Activated CD4-positive, alpha-beta T cell treated with anti-CD3 and anti-CD28 coated beads, Interleukin-2, amount 10 ng/mL, durations not matched to agents 7 days and 5 days (primary cell): Measurements from ENCODE around the gene STX1B. TPM values are rescaled to one million over a fixed set of nuclear protein-coding genes. Genes with fewer than 3 reads are reported as not detected.
A peak's percentile ranks its signal among the peaks of the same experiment; 100 is the strongest.

ENCODE experiments used
- CTCF ChIA-PET: fragments of 350-600 bp; sonication (Branson Sonifier 250); formaldehyde crosslinking; loops from one replicate; lab custom pipeline; 2021; ENCODE audit warnings: antibody characterized with exemption; lab: Charles Lee
- POLR2A ChIA-PET: fragments of 350-600 bp; sonication (Branson Sonifier 250); formaldehyde crosslinking; loops from one replicate; lab custom pipeline; 2021; ENCODE audit warnings: antibody characterized with exemption; lab: Charles Lee
- DNase-seq: peaks from one replicate; pipeline ENCODE4 v3.0.0-alpha.2; 2020
- H3K27ac Mint-ChIP-seq: one replicate; pipeline ENCODE4 v1.8.0; 2021; ENCODE audit warnings: mild to moderate bottlenecking, moderate library complexity, mixed read lengths
- H3K27me3 Mint-ChIP-seq: one replicate; pipeline ENCODE4 v1.8.0; 2021; ENCODE audit warnings: mixed read lengths
- H3K36me3 Mint-ChIP-seq: one replicate; pipeline ENCODE4 v1.8.0; 2021; ENCODE audit warnings: low read depth, mixed read lengths
- H3K4me1 Mint-ChIP-seq: one replicate; pipeline ENCODE4 v1.8.0; 2021; ENCODE audit warnings: mixed read lengths
- H3K4me3 Mint-ChIP-seq: one replicate; pipeline ENCODE4 v1.8.0; 2021; ENCODE audit warnings: mild to moderate bottlenecking, moderate library complexity, mixed read lengths
- H3K9me3 Mint-ChIP-seq: one replicate; pipeline ENCODE4 v1.8.0; 2021; ENCODE audit warnings: mixed read lengths
- total RNA-seq, 2 experiments: library from RNA; stranded (reverse); gene quantifications; one replicate each; pipeline ENCODE4 v1.2.3, GENCODE V29; 2021

STX1B gene
- total RNA-seq, 2 experiments from 2014 or later = 0.62 to 1.1 TPM

DNA sequence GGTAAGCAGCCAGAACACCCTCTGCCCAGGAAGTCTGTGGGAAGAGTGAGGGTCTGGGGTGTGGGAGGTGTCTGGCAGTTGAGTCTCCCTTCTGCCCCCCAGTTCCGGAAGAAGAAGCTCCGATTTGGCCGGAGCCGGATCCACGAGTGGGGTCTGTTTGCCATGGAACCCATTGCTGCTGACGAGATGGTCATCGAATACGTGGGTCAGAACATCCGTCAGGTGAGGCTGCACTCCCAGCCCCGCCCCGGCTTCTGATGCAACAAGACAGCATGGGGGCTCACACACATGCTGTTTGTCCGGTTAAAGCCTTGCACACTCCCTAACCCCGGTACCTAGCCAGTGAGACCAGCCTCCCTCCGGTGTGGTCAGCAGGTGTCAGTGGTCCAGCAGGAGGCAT lies 29.5 kb downstream of the STX1B start:
- H3K27me3 Mint-ChIP-seq = no peaks in the 10 kb centered on the region
- POLR2A ChIA-PET = no interaction called here
- H3K27ac Mint-ChIP-seq = no peak overlapping the region
- H3K4me3 Mint-ChIP-seq = no peak overlapping the region
- H3K36me3 Mint-ChIP-seq = peaks cover 27% of the 10 kb centered on the region
- no peaks in the 10 kb centered on the region for H3K9me3 Mint-ChIP-seq
- CTCF ChIA-PET = interaction anchor here (1.2 to 1.6 kb wide), 3 partner anchors 12 to 161 kb away, joined by 3 to 5 read pairs (median 3); no protein-coding TSS in a partner anchor
- H3K4me1 Mint-ChIP-seq = peaks cover 6% of the 10 kb centered on the region
- no peak for DNase-seq

DNA sequence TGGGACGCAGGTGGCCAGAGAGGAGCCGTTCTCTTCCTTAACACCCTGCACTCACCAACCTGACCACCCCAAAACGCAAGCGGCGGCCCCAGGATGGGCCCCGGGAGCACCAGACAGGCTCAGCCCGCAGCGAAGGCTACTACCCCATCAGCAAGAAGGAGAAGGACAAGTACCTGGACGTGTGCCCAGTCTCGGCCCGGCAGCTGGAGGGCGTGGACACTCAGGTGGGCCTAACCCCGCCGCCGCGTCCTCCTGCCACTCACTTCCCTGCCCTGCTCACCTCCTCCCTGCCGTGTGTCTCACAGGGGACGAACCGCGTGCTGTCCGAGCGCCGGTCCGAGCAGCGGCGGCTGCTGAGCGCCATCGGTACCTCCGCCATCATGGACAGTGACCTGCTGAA lies 30.0 kb downstream of the STX1B start:
- Mint-ChIP-seq H3K27ac (no peak overlapping the region), H3K36me3 (peaks cover 30% of the 10 kb centered on the region), H3K9me3 (no peaks in the 10 kb centered on the region), H3K27me3 (no peaks in the 10 kb centered on the region), H3K4me3 (no peak overlapping the region), H3K4me1 (peaks cover 6% of the 10 kb centered on the region)
- POLR2A ChIA-PET = no interaction called here
- CTCF ChIA-PET = interaction anchor here (1.3 kb wide), 1 partner anchor 14 kb away, joined by 3 read pairs; no protein-coding TSS in a partner anchor
- no peak for DNase-seq

DNA sequence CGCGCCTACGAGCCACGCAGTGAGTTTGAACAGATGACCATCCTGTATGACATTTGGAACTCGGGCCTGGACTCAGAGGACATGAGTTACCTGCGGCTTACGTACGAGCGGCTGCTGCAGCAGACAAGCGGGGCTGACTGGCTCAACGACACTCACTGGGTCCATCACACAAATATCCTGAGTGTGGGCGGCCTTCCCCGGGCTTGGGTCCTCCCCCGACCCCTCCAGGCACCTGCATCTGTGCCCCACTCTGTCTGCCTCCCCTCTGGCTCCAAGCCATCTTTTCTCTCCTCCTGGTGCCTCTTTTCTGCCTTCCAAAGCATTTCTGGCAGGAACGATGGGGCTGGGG lies 30.4 kb downstream of the STX1B start:
- Mint-ChIP-seq H3K27me3 (no peaks in the 10 kb centered on the region), H3K36me3 (peaks cover 30% of the 10 kb centered on the region), H3K9me3 (no peaks in the 10 kb centered on the region), H3K27ac (no peak overlapping the region), H3K4me1 (peaks cover 6% of the 10 kb centered on the region), H3K4me3 (no peak overlapping the region)
- ChIA-PET POLR2A (no interaction called here), CTCF (no interaction called here)
- DNase-seq = no peak

DNA sequence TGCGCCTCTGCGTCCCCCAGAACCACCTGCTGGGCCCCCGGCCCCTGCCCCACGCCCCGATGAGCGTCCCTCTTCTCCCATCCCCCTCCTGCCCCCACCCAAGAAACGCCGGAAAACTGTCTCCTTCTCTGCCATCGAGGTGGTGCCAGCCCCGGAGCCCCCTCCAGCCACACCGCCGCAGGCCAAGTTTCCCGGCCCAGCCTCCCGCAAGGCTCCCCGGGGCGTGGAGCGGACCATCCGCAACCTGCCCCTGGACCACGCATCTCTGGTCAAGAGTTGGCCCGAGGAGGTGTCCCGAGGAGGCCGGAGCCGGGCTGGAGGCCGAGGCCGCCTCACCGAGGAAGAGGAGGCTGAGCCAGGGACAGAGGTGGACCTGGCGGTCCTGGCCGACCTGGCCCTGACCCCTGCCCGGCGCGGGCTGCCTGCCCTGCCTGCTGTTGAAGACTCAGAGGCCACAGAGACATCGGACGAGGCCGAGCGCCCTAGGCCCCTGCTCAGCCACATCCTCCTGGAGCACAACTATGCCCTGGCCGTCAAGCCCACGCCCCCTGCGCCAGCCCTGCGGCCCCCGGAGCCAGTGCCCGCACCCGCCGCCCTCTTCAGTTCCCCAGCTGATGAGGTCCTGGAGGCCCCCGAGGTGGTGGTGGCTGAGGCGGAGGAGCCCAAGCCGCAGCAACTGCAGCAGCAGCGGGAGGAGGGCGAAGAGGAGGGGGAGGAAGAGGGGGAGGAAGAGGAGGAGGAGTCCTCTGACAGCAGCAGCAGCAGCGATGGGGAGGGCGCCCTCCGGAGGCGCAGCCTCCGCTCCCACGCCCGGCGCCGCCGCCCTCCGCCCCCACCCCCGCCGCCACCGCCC lies 31.0 kb downstream of the STX1B start:
- Mint-ChIP-seq H3K36me3 (peaks cover 33% of the 10 kb centered on the region), H3K4me3 (no peak overlapping the region), H3K27me3 (no peaks in the 10 kb centered on the region), H3K9me3 (no peaks in the 10 kb centered on the region), H3K27ac (no peak overlapping the region), H3K4me1 (peaks cover under 1% of the 10 kb centered on the region)
- no peak for DNase-seq
- POLR2A ChIA-PET = no interaction called here
- CTCF ChIA-PET = no interaction called here

DNA sequence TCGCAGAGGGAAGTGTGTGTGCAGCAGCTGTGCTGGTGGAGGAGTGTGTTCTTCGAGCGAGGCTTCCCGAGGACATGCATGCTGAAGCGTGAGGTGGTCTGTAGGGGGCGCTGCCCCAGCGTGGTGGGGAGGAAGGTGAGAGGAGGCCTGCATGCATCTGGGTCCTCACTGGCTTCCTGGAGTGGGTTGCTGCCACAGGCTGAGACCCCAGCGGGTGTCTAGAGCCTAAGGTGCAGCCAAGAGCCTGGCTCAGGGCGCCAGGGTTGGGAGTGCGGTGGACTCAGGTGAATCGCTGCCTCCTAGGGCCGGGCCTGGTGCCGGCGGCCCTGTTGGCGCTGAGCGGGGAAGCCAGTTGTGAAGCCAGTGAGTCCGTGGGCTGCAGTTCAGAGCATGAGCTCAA lies 32.9 kb downstream of the STX1B start:
- POLR2A ChIA-PET = no interaction called here
- H3K4me1 Mint-ChIP-seq = no peaks in the 10 kb centered on the region
- no peaks in the 10 kb centered on the region for H3K9me3 Mint-ChIP-seq
- H3K27me3 Mint-ChIP-seq = no peaks in the 10 kb centered on the region
- CTCF ChIA-PET = interaction anchor here (0.7 to 1.4 kb wide), 2 partner anchors 9 to 28 kb away, joined by 4 to 5 read pairs; no protein-coding TSS in a partner anchor
- H3K27ac Mint-ChIP-seq = peak overlapping the region; percentile 4
- H3K4me3 Mint-ChIP-seq = no peak overlapping the region
- peak; percentile 21 for DNase-seq
- peaks cover 48% of the 10 kb centered on the region for H3K36me3 Mint-ChIP-seq

DNA sequence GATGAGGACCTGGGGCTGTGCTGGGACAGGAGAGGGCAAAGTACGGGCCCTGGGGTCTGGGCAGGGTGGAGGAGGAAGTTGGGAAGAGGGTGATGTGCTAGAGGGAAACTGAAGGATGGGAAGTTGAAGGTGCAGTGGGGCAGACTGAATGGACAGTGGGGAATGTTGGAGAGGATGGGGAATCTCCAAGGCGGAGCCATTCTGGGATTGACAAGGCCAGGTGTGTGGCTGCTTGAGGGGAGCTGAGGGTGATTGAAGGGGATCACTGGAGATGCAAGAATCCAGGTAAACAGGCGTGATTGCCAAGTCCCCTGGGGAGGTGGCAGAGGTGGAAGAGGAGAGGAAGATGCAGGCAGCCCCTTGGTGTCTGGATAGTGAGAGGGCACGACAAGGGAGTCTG lies 34.0 kb downstream of the STX1B start:
- CTCF ChIA-PET = interaction anchor here (1.1 to 2.6 kb wide), 2 partner anchors 8 to 73 kb away, joined by 3 to 7 read pairs; partner anchors contain the start of gene HSD3B7
- H3K36me3 Mint-ChIP-seq = peaks cover 57% of the 10 kb centered on the region

DNA sequence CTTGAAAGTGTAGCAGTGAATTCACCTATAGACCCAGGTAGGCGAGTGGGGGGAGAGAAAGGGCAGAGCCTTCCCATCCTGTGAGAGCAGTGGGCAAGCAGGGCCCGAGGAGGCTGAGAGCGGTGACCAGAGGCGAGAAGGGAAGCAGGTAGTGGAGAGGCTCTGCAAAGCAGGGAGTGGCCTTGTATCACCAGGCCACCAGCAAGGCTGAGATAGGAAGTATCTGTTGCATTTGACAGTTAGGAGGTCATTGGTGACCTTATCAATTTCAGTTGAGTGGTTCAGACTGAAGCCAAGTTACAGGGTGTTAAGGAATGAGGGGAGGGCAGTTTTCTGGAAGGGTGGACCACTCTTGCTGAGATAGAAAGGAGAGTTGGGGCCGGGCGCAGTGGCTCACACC lies 36.1 kb downstream of the STX1B start:
- CTCF ChIA-PET = no interaction called here
- peaks cover 57% of the 10 kb centered on the region for H3K36me3 Mint-ChIP-seq
- no peak overlapping the region for H3K27ac Mint-ChIP-seq

More for the DNA sequence above, 34.0 kb downstream of the STX1B start:
- no peaks in the 10 kb centered on the region for H3K9me3 Mint-ChIP-seq
- H3K27ac Mint-ChIP-seq = no peak overlapping the region
- no peaks in the 10 kb centered on the region for H3K27me3 Mint-ChIP-seq
- POLR2A ChIA-PET = no interaction called here
- no peak for DNase-seq
- H3K4me1 Mint-ChIP-seq = no peaks in the 10 kb centered on the region
- no peak overlapping the region for H3K4me3 Mint-ChIP-seq

DNA sequence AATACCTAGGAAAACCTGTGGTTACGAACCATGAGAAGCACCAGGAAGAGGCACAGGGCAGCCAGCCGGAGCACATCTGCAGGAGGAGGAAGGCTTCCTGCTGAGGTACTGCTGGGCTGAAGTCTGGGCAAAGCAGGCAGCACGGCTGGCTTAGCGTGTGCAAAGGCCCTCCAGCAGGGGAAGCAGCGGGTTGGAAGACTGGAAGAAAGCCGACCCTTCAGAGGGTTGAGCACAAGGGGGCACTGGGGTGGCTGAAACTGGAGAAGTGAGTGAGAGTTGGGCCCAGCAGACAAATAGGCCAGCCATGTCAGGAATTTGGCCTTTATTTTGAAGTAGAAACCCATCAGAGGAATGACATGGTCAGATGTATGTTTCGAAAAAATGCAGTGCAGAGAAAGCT lies 37.6 kb downstream of the STX1B start:
- Mint-ChIP-seq H3K4me1 (no peaks in the 10 kb centered on the region), H3K27ac (no peak overlapping the region), H3K4me3 (no peak overlapping the region), H3K9me3 (no peaks in the 10 kb centered on the region), H3K36me3 (peaks cover 56% of the 10 kb centered on the region), H3K27me3 (no peaks in the 10 kb centered on the region)
- CTCF ChIA-PET = interaction anchor here (0.7 to 2.9 kb wide), 4 partner anchors 10 to 170 kb away, joined by 3 to 7 read pairs (median 4); no protein-coding TSS in a partner anchor
- no peak for DNase-seq
- POLR2A ChIA-PET = no interaction called here

More for the DNA sequence above, 36.1 kb downstream of the STX1B start:
- H3K27me3 Mint-ChIP-seq = no peaks in the 10 kb centered on the region
- no peaks in the 10 kb centered on the region for H3K4me1 Mint-ChIP-seq
- H3K4me3 Mint-ChIP-seq = no peak overlapping the region
- no peak for DNase-seq
- H3K9me3 Mint-ChIP-seq = no peaks in the 10 kb centered on the region
- POLR2A ChIA-PET = no interaction called here

DNA sequence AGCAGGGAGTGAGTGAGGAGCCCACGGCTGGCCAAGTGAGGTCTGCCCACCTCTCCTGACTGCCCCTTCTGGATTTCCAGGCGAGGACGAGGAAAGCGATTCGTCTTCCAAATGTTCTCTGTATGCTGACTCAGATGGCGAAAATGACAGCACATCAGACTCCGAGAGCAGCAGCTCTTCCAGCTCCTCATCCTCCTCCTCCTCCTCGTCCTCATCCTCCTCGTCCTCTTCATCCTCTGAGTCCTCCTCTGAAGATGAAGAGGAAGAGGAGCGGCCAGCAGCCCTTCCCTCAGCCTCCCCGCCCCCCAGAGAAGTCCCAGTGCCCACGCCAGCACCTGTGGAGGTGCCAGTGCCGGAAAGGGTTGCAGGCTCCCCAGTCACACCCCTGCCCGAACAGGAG lies 39.1 kb downstream of the STX1B start:
- H3K4me1 Mint-ChIP-seq = no peaks in the 10 kb centered on the region
- H3K4me3 Mint-ChIP-seq = no peak overlapping the region
- POLR2A ChIA-PET = no interaction called here
- H3K9me3 Mint-ChIP-seq = no peaks in the 10 kb centered on the region
- H3K27me3 Mint-ChIP-seq = no peaks in the 10 kb centered on the region
- no peak for DNase-seq
- CTCF ChIA-PET = interaction anchor here (1.7 to 2.9 kb wide), 2 partner anchors 12 to 13 kb away, joined by 4 to 7 read pairs; partner anchors contain the start of gene HSD3B7
- no peak overlapping the region for H3K27ac Mint-ChIP-seq
- H3K36me3 Mint-ChIP-seq = peaks cover 61% of the 10 kb centered on the region

DNA sequence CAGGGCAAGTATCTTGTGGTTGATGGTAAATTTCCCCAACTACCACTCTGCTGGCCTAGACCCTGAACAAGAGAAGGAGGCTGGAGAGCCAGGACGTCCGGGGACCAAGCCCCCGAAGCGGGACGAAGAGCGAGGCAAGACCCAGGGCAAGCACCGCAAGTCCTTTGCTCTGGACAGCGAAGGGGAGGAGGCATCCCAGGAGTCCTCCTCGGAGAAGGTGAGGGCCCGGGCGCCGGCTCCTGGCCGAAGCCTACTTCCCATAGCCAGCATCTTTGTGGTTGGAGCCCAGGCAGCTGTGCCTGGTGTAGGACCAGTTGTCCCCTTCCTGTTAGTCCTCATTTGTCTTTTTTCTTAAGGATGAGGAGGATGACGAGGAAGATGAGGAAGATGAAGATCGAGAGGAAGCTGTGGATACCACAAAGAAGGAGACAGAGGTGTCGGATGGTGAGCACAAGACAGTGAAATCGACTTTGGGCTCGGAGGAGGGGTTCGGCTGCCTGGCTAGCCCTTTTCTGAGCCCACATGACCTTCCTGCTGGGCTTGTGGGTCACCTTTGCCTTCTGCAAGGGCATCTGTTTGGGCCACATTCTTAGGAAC lies 41.1 kb downstream of the STX1B start:
- no peaks in the 10 kb centered on the region for H3K9me3 Mint-ChIP-seq
- no peak for DNase-seq
- H3K36me3 Mint-ChIP-seq = peaks cover 68% of the 10 kb centered on the region
- CTCF ChIA-PET = interaction anchor here (0.5 to 1.1 kb wide), 3 partner anchors 12 to 398 kb away, joined by 3 to 5 read pairs (median 3); no protein-coding TSS in a partner anchor
- no peaks in the 10 kb centered on the region for H3K4me1 Mint-ChIP-seq
- H3K27me3 Mint-ChIP-seq = no peaks in the 10 kb centered on the region
- POLR2A ChIA-PET = no interaction called here
- no peak overlapping the region for H3K4me3 Mint-ChIP-seq
- H3K27ac Mint-ChIP-seq = no peak overlapping the region

DNA sequence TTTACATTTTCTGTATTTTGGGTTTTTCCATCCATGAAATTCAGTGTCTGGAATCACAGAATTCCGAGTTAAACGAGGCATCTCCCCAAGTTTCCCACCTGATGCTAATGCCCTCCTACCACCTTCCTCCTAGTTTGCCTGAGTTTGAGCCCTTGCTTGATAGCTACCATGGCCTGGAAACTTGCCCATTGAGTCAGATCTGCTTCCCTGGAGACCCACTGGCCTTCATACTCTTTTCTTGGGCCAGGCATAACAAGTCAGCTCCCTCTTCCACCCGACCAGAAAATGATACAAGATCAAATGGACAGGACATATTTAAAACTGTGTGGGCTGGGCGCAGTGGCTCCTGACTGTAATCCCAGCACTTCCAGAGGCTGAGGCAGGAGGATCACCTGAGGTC lies 42.6 kb downstream of the STX1B start:
- DNase-seq = no peak
- CTCF ChIA-PET = no interaction called here
- Mint-ChIP-seq H3K4me3 (no peak overlapping the region), H3K27ac (no peak overlapping the region), H3K9me3 (no peaks in the 10 kb centered on the region), H3K4me1 (no peaks in the 10 kb centered on the region), H3K36me3 (peaks cover 63% of the 10 kb centered on the region), H3K27me3 (no peaks in the 10 kb centered on the region)
- POLR2A ChIA-PET = no interaction called here

DNA sequence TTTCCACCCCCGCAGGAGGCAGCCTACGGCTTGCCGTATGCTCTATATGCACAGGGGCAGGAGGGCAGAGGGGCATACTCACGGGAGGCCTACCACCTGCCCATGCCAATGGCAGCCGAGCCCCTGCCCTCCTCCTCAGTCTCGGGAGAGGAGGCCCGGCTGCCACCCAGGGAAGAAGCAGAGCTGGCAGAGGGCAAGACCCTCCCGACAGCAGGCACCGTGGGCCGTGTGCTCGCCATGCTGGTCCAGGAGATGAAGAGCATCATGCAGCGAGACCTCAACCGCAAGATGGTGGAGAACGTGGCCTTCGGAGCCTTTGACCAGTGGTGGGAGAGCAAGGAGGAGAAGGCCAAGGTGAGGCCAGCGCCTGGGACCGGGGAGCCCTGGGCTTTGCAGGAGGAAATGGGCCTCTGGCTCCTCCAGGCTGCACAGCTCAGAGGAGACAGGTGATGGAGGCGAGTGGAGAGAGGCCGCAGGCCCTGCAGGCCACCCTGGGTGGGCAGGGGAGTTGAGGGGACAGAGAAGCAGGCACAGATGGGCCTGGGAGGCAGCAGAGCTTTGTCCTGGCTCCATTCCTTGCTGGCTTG lies 44.3 kb downstream of the STX1B start:
- Mint-ChIP-seq H3K4me1 (no peaks in the 10 kb centered on the region), H3K36me3 (peaks cover 61% of the 10 kb centered on the region), H3K4me3 (no peak overlapping the region), H3K27ac (no peak overlapping the region), H3K27me3 (no peaks in the 10 kb centered on the region), H3K9me3 (no peaks in the 10 kb centered on the region)
- POLR2A ChIA-PET = no interaction called here
- DNase-seq = no peak
- CTCF ChIA-PET = interaction anchor here (1.3 kb wide), 1 partner anchor 31 kb away, joined by 5 read pairs; no protein-coding TSS in a partner anchor

DNA sequence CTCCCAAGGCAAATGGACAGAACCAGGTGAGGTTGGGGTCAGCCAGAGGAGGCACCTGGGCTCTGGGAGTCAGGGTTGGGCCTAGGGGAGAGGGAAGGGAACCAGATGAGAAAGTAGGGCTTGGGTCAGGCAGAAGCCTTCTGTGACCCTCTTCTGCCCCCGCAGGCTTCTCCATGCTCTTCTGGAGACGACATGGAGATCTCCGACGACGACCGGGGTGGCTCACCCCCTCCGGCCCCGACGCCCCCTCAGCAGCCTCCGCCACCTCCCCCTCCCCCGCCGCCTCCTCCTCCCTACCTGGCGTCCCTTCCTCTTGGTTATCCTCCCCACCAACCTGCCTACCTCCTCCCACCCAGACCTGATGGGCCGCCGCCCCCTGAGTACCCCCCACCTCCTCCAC lies 45.0 kb downstream of the STX1B start:
- DNase-seq = no peak
- ChIA-PET CTCF (interaction anchor here (1.3 kb wide), 1 partner anchor 30 kb away, joined by 5 read pairs; no protein-coding TSS in a partner anchor), POLR2A (no interaction called here)
- no peak overlapping the region for H3K27ac Mint-ChIP-seq
- no peaks in the 10 kb centered on the region for H3K27me3 Mint-ChIP-seq
- H3K36me3 Mint-ChIP-seq = peaks cover 57% of the 10 kb centered on the region
- H3K9me3 Mint-ChIP-seq = no peaks in the 10 kb centered on the region
- no peak overlapping the region for H3K4me3 Mint-ChIP-seq
- peaks cover 2% of the 10 kb centered on the region for H3K4me1 Mint-ChIP-seq
